Mesenchymal stem cell (in vitro differentiated cells and primary cell): ENCODE results near the gene FAM90A26.
"Not testable (repeated sequence)": the region's sequence is repeated elsewhere in the genome, so short reads cannot be mapped to it uniquely, and the experiment has no call there.

Source experiments
- DNase-seq: peaks from one replicate; pipeline ENCODE4 v3.0.0-alpha.2; 2013
- H2AFZ ChIP-seq: one replicate; pipeline ENCODE4 v1.6.1; 2013; ENCODE audit warnings: low read depth, mild to moderate bottlenecking, control low read depth, inconsistent platforms, low read length, moderate library complexity
- H2AK5ac ChIP-seq: 2 replicates; pipeline ENCODE4 v1.6.1; 2013; ENCODE audit warnings: low read length, moderate library complexity, mild to moderate bottlenecking, inconsistent platforms; ENCODE audit not compliant: severe bottlenecking
- H2BK120ac ChIP-seq: one replicate; pipeline ENCODE4 v1.6.1; 2013; ENCODE audit warnings: low read depth, mild to moderate bottlenecking, inconsistent platforms, low read length, moderate library complexity
- H2BK12ac ChIP-seq, 2 experiments: one replicate each; pipeline ENCODE4 v1.6.1; 2013; ENCODE audit warnings: inconsistent platforms in 2 of 2, low read length in 2 of 2, mild to moderate bottlenecking in 2 of 2, moderate library complexity in 2 of 2, control low read depth in 1 of 2
- H2BK15ac ChIP-seq: one replicate; pipeline ENCODE4 v1.6.1; 2013; ENCODE audit warnings: mild to moderate bottlenecking, low read depth, inconsistent platforms; ENCODE audit not compliant: poor library complexity, severe bottlenecking
- H2BK5ac ChIP-seq: 2 replicates; pipeline ENCODE4 v1.6.1; 2013; ENCODE audit warnings: low read depth, mild to moderate bottlenecking, low read length, control low read depth, inconsistent platforms; ENCODE audit not compliant: poor library complexity, severe bottlenecking
- H3K14ac ChIP-seq, 2 experiments: one replicate each; pipeline ENCODE4 v1.6.1; 2013; ENCODE audit warnings: inconsistent platforms in 2 of 2, low read length in 2 of 2, control low read depth in 1 of 2, mild to moderate bottlenecking in 1 of 2, moderate library complexity in 1 of 2
- H3K18ac ChIP-seq, 2 experiments: one replicate each; pipeline ENCODE4 v1.6.1; 2013; ENCODE audit warnings: inconsistent platforms in 2 of 2, low read length in 2 of 2, control low read depth in 1 of 2, low read depth in 1 of 2, mild to moderate bottlenecking in 1 of 2
- H3K23ac ChIP-seq, 2 experiments: one replicate each; pipeline ENCODE4 v1.6.1; 2013; ENCODE audit warnings: inconsistent platforms in 2 of 2, low read length in 2 of 2, mild to moderate bottlenecking in 2 of 2, moderate library complexity in 2 of 2, control low read depth in 1 of 2
- H3K27ac ChIP-seq: 2 replicates; pipeline ENCODE4 v1.5.1; 2013; ENCODE audit warnings: mild to moderate bottlenecking, moderate library complexity, low read length, control low read depth, inconsistent platforms; ENCODE audit not compliant: poor library complexity, severe bottlenecking
- H3K27me3 ChIP-seq, 2 experiments: 2 replicates each; pipeline versions ENCODE4 v1.6.1 to v1.7.0; 2013; ENCODE audit warnings: low read length in 2 of 2, mild to moderate bottlenecking in 2 of 2, moderate library complexity in 2 of 2, control low read depth in 1 of 2, inconsistent platforms in 1 of 2; ENCODE audit not compliant: control insufficient read depth in 1 of 2, insufficient read depth in 1 of 2
- H3K36me3 ChIP-seq, 2 experiments: 2 replicates each; pipeline versions ENCODE4 v1.6.1 to v1.7.0; 2013; ENCODE audit warnings: low read length in 2 of 2, control low read depth in 1 of 2, inconsistent platforms in 1 of 2, low read depth in 1 of 2, mild to moderate bottlenecking in 1 of 2; ENCODE audit not compliant: insufficient read depth in 2 of 2, control insufficient read depth in 1 of 2
- H3K4ac ChIP-seq, 2 experiments: one replicate each; pipeline ENCODE4 v1.6.1; 2013; ENCODE audit warnings: inconsistent platforms in 2 of 2, low read length in 2 of 2, mild to moderate bottlenecking in 2 of 2, moderate library complexity in 2 of 2, control low read depth in 1 of 2, low read depth in 1 of 2
- H3K4me1 ChIP-seq: 2 replicates; pipeline ENCODE4 v1.6.1; 2013; ENCODE audit warnings: low read depth, low read length, control low read depth; ENCODE audit not compliant: control insufficient read depth, insufficient read depth
- H3K4me2 ChIP-seq: 2 replicates; pipeline ENCODE4 v1.6.1; 2013; ENCODE audit warnings: low read length, mild to moderate bottlenecking, inconsistent platforms; ENCODE audit not compliant: poor library complexity, severe bottlenecking
- H3K4me3 ChIP-seq, 2 experiments: 2 replicates each; pipeline versions ENCODE4 v1.5.1 to v1.7.0; 2013; ENCODE audit warnings: low read length in 2 of 2, mild to moderate bottlenecking in 2 of 2, control low read depth in 1 of 2, low read depth in 1 of 2; ENCODE audit not compliant: insufficient read depth in 1 of 2
- H3K79me1 ChIP-seq: replicated peaks from 2 replicates; pipeline ENCODE4 v1.6.1; 2013; ENCODE audit warnings: mild to moderate bottlenecking, control low read depth, low read length, inconsistent platforms; ENCODE audit not compliant: poor library complexity, severe bottlenecking
- H3K9ac ChIP-seq: 2 replicates; pipeline ENCODE4 v1.7.0; 2013; ENCODE audit warnings: mild to moderate bottlenecking, low read length, moderate library complexity
- H3K9me3 ChIP-seq: 2 replicates; pipeline ENCODE4 v1.7.0; 2013; ENCODE audit warnings: mild to moderate bottlenecking, low read length; ENCODE audit not compliant: control insufficient read depth
- H4K8ac ChIP-seq: one replicate; pipeline ENCODE4 v1.6.1; 2013; ENCODE audit warnings: inconsistent platforms, mild to moderate bottlenecking, low read length, moderate library complexity
- H4K91ac ChIP-seq: one replicate; pipeline ENCODE4 v1.6.1; 2013; ENCODE audit warnings: mild to moderate bottlenecking, low read length, inconsistent platforms
- WGBS: methylation state at CpG from one replicate; pipeline ENCODE4 v1.1.7; 2013; ENCODE audit warnings: mixed read lengths; 5-methylcytosine and 5-hydroxymethylcytosine counted together

FAM90A26 gene

GRCh38 chr4:9131420-9131819, 38.8 kb upstream of the FAM90A26 start:
- H3K4me3 ChIP-seq, H4K8ac ChIP-seq, H3K18ac ChIP-seq, H3K4ac ChIP-seq, H3K14ac ChIP-seq, H4K91ac ChIP-seq, H2BK5ac ChIP-seq, H3K4me1 ChIP-seq, H3K27ac ChIP-seq, H3K23ac ChIP-seq, H3K4me2 ChIP-seq, H3K9ac ChIP-seq, H3K27me3 ChIP-seq, H2AFZ ChIP-seq, H2AK5ac ChIP-seq, H3K9me3 ChIP-seq, H2BK12ac ChIP-seq, H2BK15ac ChIP-seq, H3K36me3 ChIP-seq, H2BK120ac ChIP-seq, H3K79me1 ChIP-seq: not testable (repeated sequence)
- DNase-seq: peak; percentile 43
- WGBS: 50% methylated on average over 5 of the region's 7 CpGs

DNA sequence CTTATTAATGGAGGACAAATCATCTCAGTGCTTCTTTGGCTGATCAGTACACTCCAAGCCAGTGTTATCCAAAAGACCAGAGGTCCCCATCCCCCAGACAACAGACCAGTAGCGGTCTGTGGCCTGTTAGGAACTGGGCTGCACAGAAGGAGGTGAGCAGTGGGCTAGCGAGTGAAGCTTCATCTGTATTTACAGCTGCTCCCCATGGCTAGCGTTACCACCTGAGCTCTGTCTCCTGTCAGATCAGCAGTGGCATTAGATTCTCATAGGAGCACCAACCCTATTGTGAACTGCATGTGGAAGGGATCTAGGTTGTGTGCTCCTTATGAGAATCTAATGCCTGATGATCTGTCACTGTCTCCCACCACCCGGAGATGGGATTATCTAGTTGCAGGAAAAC, 37.4 kb upstream of the FAM90A26 start:
- H3K23ac ChIP-seq, H3K4me2 ChIP-seq, H2BK5ac ChIP-seq, H3K14ac ChIP-seq, H3K27me3 ChIP-seq, H2BK15ac ChIP-seq, H4K91ac ChIP-seq, H3K27ac ChIP-seq, H2BK12ac ChIP-seq, H3K9ac ChIP-seq, H3K4ac ChIP-seq, H3K36me3 ChIP-seq, H3K9me3 ChIP-seq, H2AFZ ChIP-seq, H2BK120ac ChIP-seq, H3K18ac ChIP-seq, H2AK5ac ChIP-seq, H3K4me1 ChIP-seq, H3K4me3 ChIP-seq, H3K79me1 ChIP-seq, DNase-seq, H4K8ac ChIP-seq: not testable (repeated sequence)
- 59% methylated on average over 2 of the region's 4 CpGs for WGBS

GRCh38 chr4:9134011-9134410, 36.2 kb upstream of the FAM90A26 start:
- H2BK120ac ChIP-seq, H3K4me1 ChIP-seq, H3K14ac ChIP-seq, H4K91ac ChIP-seq, H2BK15ac ChIP-seq, DNase-seq, H3K4me2 ChIP-seq, H3K9me3 ChIP-seq, H3K23ac ChIP-seq, H2BK5ac ChIP-seq, H3K36me3 ChIP-seq, H2AFZ ChIP-seq, H3K9ac ChIP-seq, H3K4ac ChIP-seq, H3K18ac ChIP-seq, H3K27ac ChIP-seq, H3K27me3 ChIP-seq, H2AK5ac ChIP-seq, H4K8ac ChIP-seq, H2BK12ac ChIP-seq, H3K79me1 ChIP-seq, H3K4me3 ChIP-seq: not testable (repeated sequence)
- WGBS: 77% methylated on average over 5 of the region's 5 CpGs

DNA sequence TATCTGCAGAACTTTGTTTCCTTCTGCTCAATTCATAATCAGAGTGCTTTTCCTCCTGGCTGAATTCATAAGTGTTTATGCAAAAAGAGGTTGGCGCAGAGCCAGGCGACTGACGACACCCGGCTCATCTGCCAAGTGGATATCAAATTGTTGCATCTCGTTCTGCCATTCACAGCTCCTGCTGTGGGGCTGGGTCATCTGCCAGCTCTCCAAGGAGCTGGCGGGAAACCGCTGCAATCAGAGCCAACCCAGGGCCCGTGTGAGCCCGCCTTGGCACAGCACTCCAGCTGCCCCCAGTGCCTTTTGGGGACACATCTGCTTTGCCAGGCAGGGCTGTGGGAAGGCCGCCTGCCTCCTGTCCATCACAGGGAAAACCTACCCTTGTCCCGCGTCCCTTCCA, 35.7 kb upstream of the FAM90A26 start:
- H3K4me2 ChIP-seq, H3K4ac ChIP-seq, H2BK5ac ChIP-seq, DNase-seq, H3K36me3 ChIP-seq, H3K18ac ChIP-seq, H3K23ac ChIP-seq, H2BK12ac ChIP-seq, H2AFZ ChIP-seq, H2BK15ac ChIP-seq, H3K9ac ChIP-seq, H3K27ac ChIP-seq, H3K4me1 ChIP-seq, H3K4me3 ChIP-seq, H2AK5ac ChIP-seq, H2BK120ac ChIP-seq, H4K8ac ChIP-seq, H3K14ac ChIP-seq, H4K91ac ChIP-seq, H3K9me3 ChIP-seq, H3K27me3 ChIP-seq, H3K79me1 ChIP-seq: not testable (repeated sequence)
- WGBS: 82% methylated on average over 10 of the region's 12 CpGs
